ENCODE results near the gene DDR1.

DDR1 gene

GRCh38 chr6:30877419-30878262, 6.7 kb upstream of the DDR1 start:
- in situ Hi-C loops (cut with MboI; ENCODE audit: low pct_unique_long_range_greater_than_20kb, low sequenced_read_pairs) = no loop called here
- DNase-seq = peak; percentile 69

GRCh38 chr6:30879684-30880427, 4.5 kb upstream of the DDR1 start:
- DNase-seq = no peak
- in situ Hi-C loops (cut with MboI; ENCODE audit: low pct_unique_long_range_greater_than_20kb, low sequenced_read_pairs) = no loop called here

GRCh38 chr6:30880698-30881252, 3.5 kb upstream of the DDR1 start:
- in situ Hi-C loops (cut with MboI; ENCODE audit: low pct_unique_long_range_greater_than_20kb, low sequenced_read_pairs) = no loop called here
- DNase-seq = no peak

- no peak for DNase-seq
- in situ Hi-C loops (cut with MboI; ENCODE audit: low pct_unique_long_range_greater_than_20kb, low sequenced_read_pairs) = no loop called here
These were observed 2.7 kb upstream of the DDR1 start for GRCh38 chr6:30881392-30882203.

GRCh38 chr6:30882204-30882758, 2.0 kb upstream of the DDR1 start:
- in situ Hi-C loops (cut with MboI; ENCODE audit: low pct_unique_long_range_greater_than_20kb, low sequenced_read_pairs) = no loop called here
- no peak for DNase-seq

DNA sequence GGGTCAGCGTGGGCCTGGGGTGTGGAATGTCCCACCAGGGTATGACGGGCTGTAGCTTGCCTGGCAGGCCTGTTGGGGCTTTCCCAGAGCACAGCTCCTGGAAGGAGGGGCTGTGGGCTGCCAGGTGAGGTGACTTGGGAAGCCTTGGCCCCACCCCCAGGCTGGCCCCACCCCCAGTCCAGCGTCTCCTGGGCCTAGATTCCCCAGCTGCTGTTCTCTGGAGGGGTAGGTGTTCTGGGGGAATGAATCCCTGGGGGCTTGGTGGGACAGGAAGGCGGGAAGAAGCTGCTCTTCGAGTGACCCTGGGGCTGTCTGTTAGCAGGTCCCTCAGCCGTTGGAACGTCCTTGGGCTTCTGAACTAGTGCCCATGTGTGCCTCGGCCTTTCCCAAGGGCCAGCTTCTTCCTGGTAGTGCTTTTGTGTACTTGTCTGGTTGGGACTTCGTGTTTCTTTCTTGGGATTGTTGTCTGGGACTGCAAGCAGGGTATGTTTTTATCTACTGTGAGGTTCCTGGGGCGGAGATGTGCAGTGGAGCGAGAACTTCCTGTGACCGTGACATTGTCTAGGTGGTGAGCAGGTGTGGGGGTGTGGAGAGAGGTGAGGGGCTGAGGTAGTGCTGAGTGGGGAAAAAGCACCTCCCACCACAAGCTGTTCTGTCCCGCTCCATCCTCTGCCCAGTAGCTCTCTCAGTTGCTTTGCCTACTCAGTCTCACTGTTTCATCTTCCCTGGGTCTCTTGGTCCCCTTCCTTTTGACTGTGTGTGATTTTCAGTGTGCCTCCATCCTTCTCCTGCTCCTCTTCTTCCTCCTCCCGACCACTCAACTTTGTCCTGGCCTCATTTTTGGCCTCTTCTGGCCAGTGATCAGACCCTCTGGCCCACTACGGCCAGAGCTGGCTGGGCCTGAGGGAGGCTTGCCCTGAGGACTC, 1.3 kb upstream of the DDR1 start:
- in situ Hi-C loops (cut with MboI; ENCODE audit: low pct_unique_long_range_greater_than_20kb, low sequenced_read_pairs) = no loop called here
- no peak for DNase-seq

GRCh38 chr6:30884521-30885480, 482 bp downstream of the DDR1 start:
- no peak for DNase-seq

GRCh38 chr6:30885481-30885998, 1.2 kb downstream of the DDR1 start:
- DNase-seq = no peak
- in situ Hi-C loops (cut with MboI; ENCODE audit: low pct_unique_long_range_greater_than_20kb, low sequenced_read_pairs) = no loop called here

More at GRCh38 chr6:30884521-30885480, 482 bp downstream of the DDR1 start:
- in situ Hi-C loops (cut with MboI; ENCODE audit: low pct_unique_long_range_greater_than_20kb, low sequenced_read_pairs) = no loop called here

GRCh38 chr6:30885999-30886896, 1.9 kb downstream of the DDR1 start:
- no peak for DNase-seq
- in situ Hi-C loops (cut with MboI; ENCODE audit: low pct_unique_long_range_greater_than_20kb, low sequenced_read_pairs) = no loop called here

DNA sequence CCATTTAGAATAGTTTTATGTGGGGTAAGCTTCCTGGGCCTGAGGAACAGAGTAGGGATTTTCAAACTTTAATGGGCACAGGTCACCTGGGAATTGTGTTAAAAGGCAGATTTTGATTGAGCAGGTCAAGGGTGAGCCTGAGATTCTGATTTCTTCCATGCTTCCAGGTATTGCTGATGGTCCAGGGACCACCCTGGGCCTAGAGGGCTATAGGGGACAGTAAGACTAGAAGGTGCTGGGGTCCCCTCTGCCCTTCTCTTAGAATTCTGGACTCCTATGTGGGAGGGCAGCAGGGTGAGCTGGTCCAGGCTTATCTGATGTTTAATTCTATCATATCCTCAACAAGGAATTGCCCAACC, 2.6 kb downstream of the DDR1 start:
- in situ Hi-C loops (cut with MboI; ENCODE audit: low pct_unique_long_range_greater_than_20kb, low sequenced_read_pairs) = no loop called here
- no peak for DNase-seq

GRCh38 chr6:30887901-30888815, 3.8 kb downstream of the DDR1 start:
- no peak for DNase-seq
- in situ Hi-C loops (cut with MboI; ENCODE audit: low pct_unique_long_range_greater_than_20kb, low sequenced_read_pairs) = no loop called here

GRCh38 chr6:30888816-30889495, 4.6 kb downstream of the DDR1 start:
- no peak for DNase-seq

GRCh38 chr6:30889496-30889885, 5.2 kb downstream of the DDR1 start:
- DNase-seq = no peak
- in situ Hi-C loops (cut with MboI; ENCODE audit: low pct_unique_long_range_greater_than_20kb, low sequenced_read_pairs) = no loop called here

More at GRCh38 chr6:30888816-30889495, 4.6 kb downstream of the DDR1 start:
- in situ Hi-C loops (cut with MboI; ENCODE audit: low pct_unique_long_range_greater_than_20kb, low sequenced_read_pairs) = no loop called here

DNA sequence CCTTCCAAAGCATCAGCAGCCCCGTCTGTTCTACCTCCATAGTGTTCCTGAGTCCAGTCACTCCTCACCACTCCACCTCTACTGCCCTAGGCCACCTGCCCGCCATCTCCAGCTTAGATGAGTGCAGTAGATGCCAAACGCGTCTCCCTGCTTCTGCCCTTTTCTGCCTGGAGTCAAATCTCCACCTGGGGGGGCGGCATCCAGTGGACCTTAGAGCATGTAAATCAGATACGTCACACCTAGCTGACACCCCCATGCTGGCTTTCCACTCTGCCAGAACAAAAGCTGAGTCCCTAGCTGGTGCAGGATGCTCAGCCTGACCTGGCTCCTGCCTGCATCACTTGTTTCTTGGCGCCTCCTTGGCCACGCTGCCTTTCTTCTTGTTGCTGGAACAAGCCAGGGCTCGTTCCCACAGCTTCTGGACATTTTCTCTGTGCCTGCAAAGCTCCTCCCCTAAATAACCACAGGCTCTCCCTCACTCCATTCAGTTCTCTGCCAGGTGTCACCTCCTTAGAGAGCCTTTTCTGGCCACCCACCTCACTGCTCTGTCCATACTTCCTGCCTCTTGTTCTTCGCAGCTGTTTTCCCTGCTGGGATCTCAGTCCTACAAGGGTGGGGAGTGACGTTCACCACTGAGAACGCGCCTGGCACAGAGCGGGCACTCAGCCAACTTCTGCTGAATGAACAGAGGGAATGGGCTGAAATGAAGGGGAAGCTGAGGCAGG, 5.8 kb downstream of the DDR1 start:
- in situ Hi-C loops (cut with MboI; ENCODE audit: low pct_unique_long_range_greater_than_20kb, low sequenced_read_pairs) = no loop called here
- no peak for DNase-seq
